ENCODE results near the gene RPS6KA2.

The RPS6KA2 gene

GRCh38 chr6:166446567-166447065 is 180.4 kb downstream of the RPS6KA2 start:
- no peak for DNase-seq (ENCODE audit: low spot score)

- no peak for DNase-seq (ENCODE audit: low spot score)
Measured at GRCh38 chr6:166446146-166446545, 180.9 kb downstream of the RPS6KA2 start.

DNA sequence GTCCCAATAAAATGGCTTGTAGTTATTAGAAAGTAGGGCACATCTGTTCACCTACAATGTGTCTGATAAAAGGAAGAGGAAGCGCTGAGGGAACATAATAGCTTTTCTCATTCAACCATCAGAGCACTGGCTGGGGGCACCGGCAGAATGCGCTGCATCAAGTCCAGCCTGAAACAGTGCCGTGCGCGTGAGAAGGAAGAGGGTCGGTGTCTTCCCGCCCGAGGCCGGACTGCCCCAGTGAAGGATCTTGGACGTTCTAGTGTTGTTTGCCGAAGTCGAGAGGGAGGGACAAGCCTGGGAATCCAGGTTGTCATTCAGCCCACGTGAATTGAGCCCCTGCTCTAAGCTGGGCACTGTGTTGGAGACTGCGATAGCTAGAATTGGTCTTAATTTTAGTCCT is 182.6 kb downstream of the RPS6KA2 start:
- no peak for DNase-seq (ENCODE audit: low spot score)

DNA sequence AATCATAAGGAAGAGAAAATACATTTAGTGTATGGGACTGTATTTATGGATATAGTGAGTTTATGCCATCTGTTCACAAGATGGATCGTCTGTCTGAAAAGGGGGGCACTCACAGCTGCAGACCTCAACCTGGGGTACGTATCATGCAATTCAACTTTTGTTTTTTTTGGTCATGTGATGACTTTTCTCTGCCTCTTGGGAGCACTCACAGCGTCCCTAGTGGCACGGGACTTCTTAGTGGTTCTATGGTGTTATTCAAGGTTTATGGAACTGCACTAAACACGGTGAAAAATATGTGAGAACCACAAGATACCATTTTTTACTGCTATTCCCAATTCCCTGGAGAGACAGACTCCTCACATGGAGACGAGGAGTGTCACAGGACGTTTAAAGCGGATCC is 183.9 kb downstream of the RPS6KA2 start:
- DNase-seq (ENCODE audit: low spot score) = no peak

DNA sequence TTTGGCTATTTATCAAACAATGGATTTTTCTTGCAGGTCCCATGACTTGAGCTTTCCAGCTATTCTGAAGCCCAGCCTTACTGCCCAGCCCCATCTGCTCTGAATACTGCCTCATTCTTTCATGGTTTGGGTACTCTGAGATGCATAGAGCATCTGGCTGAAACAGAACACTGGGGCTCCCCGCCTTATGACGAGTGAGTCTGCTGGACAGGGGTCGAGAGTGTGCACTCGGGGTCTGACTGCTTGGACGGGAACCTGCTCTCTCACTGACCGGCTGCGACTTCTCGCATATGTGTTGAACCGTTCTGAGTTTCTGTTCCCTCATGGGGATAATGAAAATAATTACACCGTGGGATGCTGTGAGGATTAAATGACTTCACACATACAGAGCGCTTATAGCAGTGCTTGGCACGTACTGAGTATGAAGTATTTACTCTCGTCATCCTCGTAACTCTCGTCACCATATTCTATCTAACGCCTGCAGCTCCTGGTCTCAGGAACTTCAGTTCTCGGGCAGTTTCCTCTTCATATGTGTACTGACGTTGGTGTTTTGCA is 184.8 kb downstream of the RPS6KA2 start:
- no peak for DNase-seq (ENCODE audit: low spot score)

GRCh38 chr6:166441325-166442078 is 185.5 kb downstream of the RPS6KA2 start:
- DNase-seq (ENCODE audit: low spot score) = no peak

- peak; percentile 40 for DNase-seq (ENCODE audit: low spot score)
Measured at GRCh38 chr6:166440729-166441128, 186.3 kb downstream of the RPS6KA2 start.

GRCh38 chr6:166440106-166440505 is 186.9 kb downstream of the RPS6KA2 start:
- DNase-seq (ENCODE audit: low spot score) = no peak

GRCh38 chr6:166439366-166440091 is 187.5 kb downstream of the RPS6KA2 start:
- no peak for DNase-seq (ENCODE audit: low spot score)

GRCh38 chr6:166438211-166438861 is 188.7 kb downstream of the RPS6KA2 start:
- no peak for DNase-seq (ENCODE audit: low spot score)

DNA sequence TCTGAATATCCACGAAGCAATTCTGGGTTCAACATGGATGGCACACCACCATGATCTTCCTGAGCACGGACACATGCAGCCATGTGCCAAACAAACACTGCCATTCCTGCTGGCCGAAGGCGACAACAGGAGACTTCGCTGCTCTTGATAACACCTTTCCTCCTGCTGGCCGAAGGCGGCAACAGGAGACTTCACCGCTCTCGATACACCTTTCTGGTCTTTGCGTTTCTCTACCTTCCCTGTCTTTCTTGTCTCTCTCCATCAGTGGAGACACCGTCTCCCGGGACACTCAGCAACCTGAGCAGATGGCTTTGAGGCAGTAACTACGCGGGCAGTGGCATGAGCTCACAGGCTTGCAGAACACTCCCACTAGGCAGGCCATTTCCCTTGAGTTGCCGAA is 189.4 kb downstream of the RPS6KA2 start:
- DNase-seq (ENCODE audit: low spot score) = no peak

DNA sequence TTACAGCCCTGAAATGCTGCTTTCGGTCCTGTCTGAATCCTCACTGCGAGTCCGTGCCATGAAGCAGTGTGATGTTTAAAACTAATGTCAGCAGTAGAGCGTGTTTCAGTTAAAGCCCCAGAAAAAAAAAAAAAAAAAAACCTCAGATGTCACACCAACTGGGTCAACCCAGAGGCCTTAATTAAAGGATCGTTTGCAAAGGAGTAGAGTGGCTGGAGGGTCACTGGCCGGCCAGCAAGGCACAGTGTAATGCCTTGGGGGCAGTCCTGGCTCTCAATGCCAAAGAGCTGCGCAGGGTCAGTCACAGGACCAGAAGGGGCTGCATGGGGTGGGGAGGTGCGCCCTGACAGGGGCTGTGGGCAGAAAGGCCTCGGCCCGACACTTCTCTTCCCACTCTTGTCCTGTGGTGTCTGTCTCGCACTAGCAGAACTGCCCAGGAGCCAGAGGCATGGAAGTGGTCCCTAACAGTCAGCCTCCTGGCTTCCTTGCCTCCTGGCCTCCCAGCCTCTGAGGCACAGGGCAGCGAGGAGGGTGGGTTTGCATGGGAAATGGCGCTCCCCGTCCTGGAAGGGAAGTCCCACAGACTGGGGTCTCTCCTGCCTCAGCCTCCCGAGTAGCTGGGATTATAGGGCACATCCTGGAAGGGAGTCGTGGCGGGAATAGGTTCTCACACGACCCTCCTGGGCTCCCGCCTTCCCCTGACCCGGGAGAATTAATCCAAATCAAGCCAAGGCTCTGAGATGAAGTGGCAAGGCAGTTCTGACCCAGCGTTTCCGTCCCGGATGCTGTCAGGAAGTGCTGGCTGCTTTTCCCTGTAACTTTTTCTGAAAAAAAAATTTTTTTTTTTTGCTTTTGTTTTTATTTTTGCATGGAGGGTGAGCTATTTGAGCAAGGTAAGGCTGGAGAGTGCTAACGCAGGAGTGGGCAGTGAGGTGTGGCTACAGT is 190.6 kb downstream of the RPS6KA2 start:
- DNase-seq (ENCODE audit: low spot score) = no peak

- DNase-seq (ENCODE audit: low spot score) = no peak
Measured at GRCh38 chr6:166435574-166435973, 191.5 kb downstream of the RPS6KA2 start.

DNA sequence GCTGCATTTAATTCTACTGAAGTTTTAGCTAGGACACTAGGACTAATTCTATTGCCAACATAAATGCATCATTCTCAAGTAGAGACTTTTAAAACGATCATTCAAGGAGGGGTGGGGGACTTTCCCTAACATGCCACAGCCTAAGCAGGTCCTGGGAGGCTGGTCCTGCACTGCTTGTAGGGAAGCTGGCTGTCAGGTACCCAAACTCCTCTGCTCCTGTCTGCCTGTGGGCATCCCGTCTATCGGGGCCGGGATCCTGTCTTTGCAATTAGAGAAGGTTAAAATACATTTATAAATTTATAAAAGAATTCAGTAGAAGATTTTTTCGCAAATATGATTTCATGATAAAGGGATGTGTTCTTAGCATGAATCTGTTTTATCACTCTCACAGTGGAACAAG is 192.7 kb downstream of the RPS6KA2 start:
- no peak for DNase-seq (ENCODE audit: low spot score)

- DNase-seq (ENCODE audit: low spot score) = no peak
Measured at GRCh38 chr6:166433096-166433495, 194.0 kb downstream of the RPS6KA2 start.

GRCh38 chr6:166430269-166430668 is 196.8 kb downstream of the RPS6KA2 start:
- DNase-seq (ENCODE audit: low spot score) = no peak

- DNase-seq (ENCODE audit: low spot score) = no peak
Measured at GRCh38 chr6:166424431-166424830, 202.6 kb downstream of the RPS6KA2 start.

- DNase-seq (ENCODE audit: low spot score) = peak; percentile 92
Measured at GRCh38 chr6:166423781-166424180, 203.3 kb downstream of the RPS6KA2 start.

- peak; percentile 55 for DNase-seq (ENCODE audit: low spot score)
Measured at GRCh38 chr6:166423051-166423745, 203.9 kb downstream of the RPS6KA2 start.

DNA sequence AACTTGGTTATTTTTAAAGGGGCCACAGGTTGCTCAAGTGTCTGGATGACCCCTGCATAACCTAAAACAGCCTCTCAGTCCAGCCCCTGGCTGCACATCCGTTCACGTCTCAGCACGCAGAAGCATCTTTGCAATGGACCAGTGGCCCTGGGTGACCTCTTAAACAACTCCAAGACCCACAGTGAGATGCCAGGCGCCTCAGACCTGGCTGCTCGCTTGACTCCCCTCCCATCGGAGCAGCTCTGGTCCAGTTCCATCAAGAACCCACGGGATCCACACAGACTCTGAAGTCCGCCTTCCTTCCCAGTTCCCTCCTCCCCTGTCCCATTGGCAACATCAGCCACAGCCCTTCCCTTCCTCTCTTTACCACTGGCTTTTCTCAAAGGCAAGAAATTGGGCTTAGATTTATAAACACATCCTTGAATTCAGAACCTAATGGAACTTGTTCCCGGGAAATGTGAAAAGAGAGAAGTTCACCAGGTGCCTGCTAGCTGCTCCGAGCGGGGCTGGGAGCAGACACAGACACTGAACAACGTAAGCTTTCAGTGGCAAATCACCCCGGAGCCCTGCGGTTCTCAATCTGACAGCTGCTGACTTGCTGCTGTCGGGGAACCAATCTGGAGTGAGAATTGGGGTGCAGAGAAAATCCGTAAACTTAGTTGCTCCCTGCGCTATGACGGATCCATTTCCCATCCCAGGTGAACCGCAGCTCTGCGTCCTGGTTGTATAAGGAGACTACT is 204.7 kb downstream of the RPS6KA2 start:
- DNase-seq (ENCODE audit: low spot score) = peak; percentile 64
